Naive thymus-derived CD8-positive, alpha-beta T cell (primary cell): ENCODE data around the gene FURIN. TPM values are rescaled to one million over a fixed set of nuclear protein-coding genes. Genes with fewer than 3 reads are reported as not detected.
"Not testable (repeated sequence)": the region's sequence is repeated elsewhere in the genome, so short reads cannot be mapped to it uniquely, and the experiment has no call there.

ENCODE experiments used
- ATAC-seq, 2 donors: fragments of 150-1000 bp; cut with Tn5 transposase in 1 of 2; sonication (Bioruptor Pico), chemical (Tn5 transposase) in 1 of 2; 1 replicate in 1 of 2; 2 replicates in 1 of 2; pipeline ENCODE4 v1.10.0; 2021; ENCODE audit warnings: mild to moderate bottlenecking in 2 of 2, moderate library complexity in 2 of 2
- POLR2A ChIA-PET: fragments of 350-600 bp; sonication (Branson Sonifier 250); formaldehyde crosslinking; loops from one replicate; lab custom pipeline; 2021; ENCODE audit warnings: antibody characterized with exemption; lab: Charles Lee
- DNase-seq, 10 donors: peaks; one replicate each; pipeline versions ENCODE4 v3.0.0 to v3.0.0-alpha.2; 2020 to 2022
- H3K27ac Mint-ChIP-seq, 10 donors: one replicate each; pipeline ENCODE4 v1.8.0; 2020 to 2022; ENCODE audit warnings: mild to moderate bottlenecking in 10 of 10, mixed read lengths in 10 of 10, moderate library complexity in 4 of 10, inconsistent platforms in 1 of 10
- H3K27me3 Mint-ChIP-seq, 5 donors: one replicate each; pipeline ENCODE4 v1.8.0; 2021 to 2022; ENCODE audit warnings: mixed read lengths in 5 of 5
- H3K36me3 Mint-ChIP-seq, 3 donors: one replicate each; pipeline ENCODE4 v1.8.0; 2020 to 2022; ENCODE audit warnings: mixed read lengths in 3 of 3, mild to moderate bottlenecking in 2 of 3, inconsistent platforms in 1 of 3
- H3K4me1 Mint-ChIP-seq, 4 donors: one replicate each; pipeline ENCODE4 v1.8.0; 2021 to 2022; ENCODE audit warnings: mixed read lengths in 4 of 4
- H3K4me3 Mint-ChIP-seq, 10 donors: one replicate each; pipeline ENCODE4 v1.8.0; 2020 to 2022; ENCODE audit warnings: mild to moderate bottlenecking in 10 of 10, mixed read lengths in 10 of 10, moderate library complexity in 6 of 10, inconsistent platforms in 1 of 10
- H3K9me3 Mint-ChIP-seq, 9 donors: one replicate each; pipeline ENCODE4 v1.8.0; 2020 to 2022; ENCODE audit warnings: mixed read lengths in 9 of 9, mild to moderate bottlenecking in 3 of 9, inconsistent platforms in 1 of 9, moderate library complexity in 1 of 9
- polyA plus RNA-seq, 3 donors: library from polyadenylated mRNA; unstranded; fragments of 300-500 nt; fragmentation: Illumina TruSeq; gene quantifications; one replicate each; pipeline ENCODE4 v1.2.3, GENCODE V29; 2021
- total RNA-seq, 8 experiments: library from RNA in 2 of 8; stranded (reverse) in 2 of 8; gene quantifications; one replicate each; pipeline ENCODE4 v1.2.3 and lab custom pipeline; 2021 to 2026

The FURIN gene
- total and polyA plus RNA-seq, 5 experiments from 2014 or later, result 2.7 to 45.1 (median 10.5) TPM

- Mint-ChIP-seq H3K27ac (no peak overlapping the region), H3K36me3 (peaks cover 0 to 76% (median 22%) of the 10 kb centered on the region in 3 donors), H3K27me3 (no peaks in the 10 kb centered on the region), H3K4me1 (peaks cover 12 to 24% (median 15%) of the 10 kb centered on the region in 4 donors), H3K4me3 (no peak overlapping the region), H3K9me3 (no peaks in the 10 kb centered on the region)
- DNase-seq (no peak), ATAC-seq (no peak)
- POLR2A ChIA-PET, result no interaction called here
Observed at GRCh38 chr15:90907838-90908507, 39.6 kb downstream of the FURIN start.

- Mint-ChIP-seq H3K36me3 (peaks cover 0 to 90% (median 28%) of the 10 kb centered on the region in 3 donors), H3K4me1 (peaks cover 8 to 15% (median 9%) of the 10 kb centered on the region in 4 donors)
- H3K4me3 Mint-ChIP-seq, H3K27ac Mint-ChIP-seq, H3K9me3 Mint-ChIP-seq, ATAC-seq, POLR2A ChIA-PET, H3K27me3 Mint-ChIP-seq: not testable (repeated sequence)
- DNase-seq, result peak in 1 of 10 donors; percentile 19
Observed at GRCh38 chr15:90909449-90909848, 41.1 kb downstream of the FURIN start.

- POLR2A ChIA-PET, result interaction anchor here (0.7 to 1.0 kb wide), 2 partner anchors 44 to 231 kb away, joined by 3 read pairs; no protein-coding TSS in a partner anchor
- ATAC-seq (no peak), DNase-seq (peak in 1 of 10 donors; percentile 54)
- no peak overlapping the region for H3K27ac Mint-ChIP-seq
- H3K36me3 Mint-ChIP-seq, result peaks cover 0 to 94% (median 28%) of the 10 kb centered on the region in 3 donors
- H3K4me3 Mint-ChIP-seq, result no peak overlapping the region
- H3K27me3 Mint-ChIP-seq, result no peaks in the 10 kb centered on the region
- no peaks in the 10 kb centered on the region for H3K9me3 Mint-ChIP-seq
- peaks cover 7 to 10% (median 8%) of the 10 kb centered on the region in 4 donors for H3K4me1 Mint-ChIP-seq
Observed at GRCh38 chr15:90909976-90910375, 41.6 kb downstream of the FURIN start.

GRCh38 chr15:90910441-90911301 is 42.3 kb downstream of the FURIN start:
- peaks cover 0 to 94% (median 23%) of the 10 kb centered on the region in 3 donors for H3K36me3 Mint-ChIP-seq
- no peaks in the 10 kb centered on the region for H3K9me3 Mint-ChIP-seq
- no peaks in the 10 kb centered on the region for H3K27me3 Mint-ChIP-seq
- H3K4me3 Mint-ChIP-seq, result no peak overlapping the region
- no peak overlapping the region for H3K27ac Mint-ChIP-seq
- DNase-seq (peak in 1 of 10 donors; percentile 50), ATAC-seq (no peak)
- POLR2A ChIA-PET, result interaction anchor here (0.7 to 1.0 kb wide), 3 partner anchors 10 to 232 kb away, joined by 3 to 5 read pairs (median 3); no protein-coding TSS in a partner anchor
- peaks cover 3 to 6% (median 4%) of the 10 kb centered on the region in 4 donors for H3K4me1 Mint-ChIP-seq

GRCh38 chr15:90911302-90911623 is 42.9 kb downstream of the FURIN start:
- peaks cover 0 to 92% (median 18%) of the 10 kb centered on the region in 3 donors for H3K36me3 Mint-ChIP-seq
- DNase-seq (peak in 1 of 10 donors; percentile 51), ATAC-seq (no peak)
- H3K9me3 Mint-ChIP-seq, result no peaks in the 10 kb centered on the region
- no peaks in the 10 kb centered on the region for H3K27me3 Mint-ChIP-seq
- POLR2A ChIA-PET, result interaction anchor here (1.0 kb wide), 1 partner anchor 9 kb away, joined by 5 read pairs; no protein-coding TSS in a partner anchor
- H3K4me1 Mint-ChIP-seq, result peaks cover 0 to 8% (median under 1%) of the 10 kb centered on the region in 4 donors
- no peak overlapping the region for H3K4me3 Mint-ChIP-seq
- no peak overlapping the region for H3K27ac Mint-ChIP-seq

GRCh38 chr15:90911906-90912769 is 43.8 kb downstream of the FURIN start:
- Mint-ChIP-seq H3K36me3 (peaks cover 0 to 92% (median 18%) of the 10 kb centered on the region in 3 donors), H3K9me3 (no peaks in the 10 kb centered on the region), H3K27ac (no peak overlapping the region), H3K27me3 (no peaks in the 10 kb centered on the region), H3K4me3 (no peak overlapping the region), H3K4me1 (peaks cover 0 to 8% (median under 1%) of the 10 kb centered on the region in 4 donors)
- ATAC-seq, result no peak
- DNase-seq, result peak in 1 of 10 donors; percentile 46
- POLR2A ChIA-PET, result interaction anchor here (1.7 kb wide), 1 partner anchor 9 kb away, joined by 8 read pairs; the partner anchor contains the start of gene MAN2A2

DNA sequence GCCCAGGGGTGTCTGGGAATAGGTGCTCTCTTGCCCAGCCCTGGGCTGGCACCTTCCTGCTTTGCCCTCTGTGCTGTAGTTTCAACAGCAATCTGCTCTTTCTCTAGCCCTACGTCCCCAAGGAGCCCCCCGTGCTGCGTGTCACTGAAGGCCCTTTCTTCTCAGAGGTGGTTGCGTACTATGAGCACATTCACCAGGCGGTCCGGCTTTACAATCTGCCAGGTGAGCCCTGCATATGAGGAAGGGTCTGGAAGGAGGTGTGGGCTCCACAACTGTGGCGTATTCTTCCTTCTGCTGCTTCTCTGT is 44.3 kb downstream of the FURIN start:
- no peak overlapping the region for H3K4me3 Mint-ChIP-seq
- peaks cover 0 to 92% (median 13%) of the 10 kb centered on the region in 3 donors for H3K36me3 Mint-ChIP-seq
- POLR2A ChIA-PET, result interaction anchor here (1.7 kb wide), 1 partner anchor 10 kb away, joined by 8 read pairs; the partner anchor contains the start of gene MAN2A2
- H3K27ac Mint-ChIP-seq, result peak overlapping the region in 1 of 10 donors; percentile 43
- H3K4me1 Mint-ChIP-seq, result peaks cover 0 to 8% (median under 1%) of the 10 kb centered on the region in 4 donors
- DNase-seq (no peak), ATAC-seq (no peak)
- no peaks in the 10 kb centered on the region for H3K27me3 Mint-ChIP-seq
- no peaks in the 10 kb centered on the region for H3K9me3 Mint-ChIP-seq

GRCh38 chr15:90913398-90913944 is 45.1 kb downstream of the FURIN start:
- Mint-ChIP-seq H3K27me3 (no peaks in the 10 kb centered on the region), H3K4me1 (peaks cover 0 to 8% (median 2%) of the 10 kb centered on the region in 4 donors), H3K27ac (no peak overlapping the region), H3K9me3 (no peaks in the 10 kb centered on the region), H3K4me3 (no peak overlapping the region), H3K36me3 (peaks cover 0 to 94% (median 16%) of the 10 kb centered on the region in 3 donors)
- POLR2A ChIA-PET, result interaction anchor here (1.0 to 1.3 kb wide), 4 partner anchors 8 to 18 kb away, joined by 3 to 6 read pairs (median 4); partner anchors contain the start of genes HDDC3 and MAN2A2
- DNase-seq, result peak in 1 of 10 donors; percentile 62
- ATAC-seq, result no peak

- DNase-seq (no peak), ATAC-seq (no peak)
- Mint-ChIP-seq H3K4me3 (no peak overlapping the region), H3K4me1 (peaks cover 0 to 8% (median 2%) of the 10 kb centered on the region in 4 donors), H3K9me3 (no peaks in the 10 kb centered on the region), H3K27ac (no peak overlapping the region), H3K36me3 (peaks cover 0 to 92% (median 22%) of the 10 kb centered on the region in 3 donors), H3K27me3 (no peaks in the 10 kb centered on the region)
- POLR2A ChIA-PET, result interaction anchor here (0.6 to 1.3 kb wide), 5 partner anchors 9 to 463 kb away, joined by 3 to 6 read pairs (median 4); partner anchors contain the start of genes HDDC3 and MAN2A2
Observed at GRCh38 chr15:90914305-90915080, 46.1 kb downstream of the FURIN start.

- H3K4me1 Mint-ChIP-seq, result peaks cover 0 to 8% (median 2%) of the 10 kb centered on the region in 4 donors
- H3K27ac Mint-ChIP-seq, result peak overlapping the region in 2 of 10 donors; percentile 17 to 48
- DNase-seq (no peak), ATAC-seq (no peak)
- H3K27me3 Mint-ChIP-seq, result no peaks in the 10 kb centered on the region
- POLR2A ChIA-PET, result interaction anchor here (0.6 kb wide), 1 partner anchor 463 kb away, joined by 6 read pairs; no protein-coding TSS in a partner anchor
- no peaks in the 10 kb centered on the region for H3K9me3 Mint-ChIP-seq
- H3K4me3 Mint-ChIP-seq, result no peak overlapping the region
- H3K36me3 Mint-ChIP-seq, result peaks cover 0 to 92% (median 29%) of the 10 kb centered on the region in 3 donors
Observed at GRCh38 chr15:90915216-90915807, 46.9 kb downstream of the FURIN start.
